ENCODE measurements around the gene DOK5.

The DOK5 gene

GRCh38 chr20:54557806-54558590 lies 82.6 kb downstream of the DOK5 start:
- Histone ChIP-seq H2AFZ (ENCODE audit: low read depth, low read length) (no peak overlapping the region), H3K79me2 (ENCODE audit: insufficient read depth, low read length) (no peaks in the 10 kb centered on the region), H3K27ac (ENCODE audit: low read length) (no peak overlapping the region), H3K27me3 (ENCODE audit: insufficient read depth, low read length, poor library complexity) (peaks cover 14% of the 10 kb centered on the region), H3K9ac (ENCODE audit: low read depth, low read length) (no peak overlapping the region), H3K36me3 (ENCODE audit: insufficient read depth, low read length) (no peaks in the 10 kb centered on the region), H4K20me1 (ENCODE audit: insufficient read depth, low read length) (no peaks in the 10 kb centered on the region), H3K4me1 (ENCODE audit: insufficient read depth, low read length) (no peaks in the 10 kb centered on the region), H3K9me3 (ENCODE audit: insufficient read depth, low read length, severe bottlenecking) (no peaks in the 10 kb centered on the region), H3K4me3 (ENCODE audit: low read depth in 1 of 2, low read length in 2 of 2) (no peak overlapping the region), H3K4me2 (ENCODE audit: insufficient read depth, low read length) (no peak overlapping the region)
- TF ChIP-seq CTCF (IDR thresholded peaks at IDR 0.05; ENCODE audit: borderline replicate concordance, extremely low read depth, low read length, poor library complexity, severe bottlenecking) (no peak), EZH2 (IDR thresholded peaks at IDR 0.05; ENCODE audit: borderline replicate concordance, low read depth, low read length, severe bottlenecking) (no peak)
- ATAC-seq (ENCODE audit: insufficient read depth, low read depth) (no peak), DNase-seq (no peak)

GRCh38 chr20:54559890-54560289 lies 84.5 kb downstream of the DOK5 start:
- peaks cover 14% of the 10 kb centered on the region for H3K27me3 ChIP-seq (ENCODE audit: insufficient read depth, low read length, poor library complexity)
- no peaks in the 10 kb centered on the region for H3K79me2 ChIP-seq (ENCODE audit: insufficient read depth, low read length)
- TF ChIP-seq EZH2 (IDR thresholded peaks at IDR 0.05; ENCODE audit: borderline replicate concordance, low read depth, low read length, severe bottlenecking) (no peak), CTCF (IDR thresholded peaks at IDR 0.05; ENCODE audit: borderline replicate concordance, extremely low read depth, low read length, poor library complexity, severe bottlenecking) (no peak)
- DNase-seq (no peak), ATAC-seq (ENCODE audit: insufficient read depth, low read depth) (no peak)
- H3K9me3 ChIP-seq (ENCODE audit: insufficient read depth, low read length, severe bottlenecking), result no peaks in the 10 kb centered on the region
- H2AFZ ChIP-seq (ENCODE audit: low read depth, low read length), result no peak overlapping the region
- no peaks in the 10 kb centered on the region for H3K36me3 ChIP-seq (ENCODE audit: insufficient read depth, low read length)
- H4K20me1 ChIP-seq (ENCODE audit: insufficient read depth, low read length), result no peaks in the 10 kb centered on the region
- no peak overlapping the region for H3K9ac ChIP-seq (ENCODE audit: low read depth, low read length)
- H3K27ac ChIP-seq (ENCODE audit: low read length), result no peak overlapping the region
- H3K4me2 ChIP-seq (ENCODE audit: insufficient read depth, low read length), result no peak overlapping the region
- H3K4me3 ChIP-seq (ENCODE audit: low read depth in 1 of 2, low read length in 2 of 2), result no peak overlapping the region
- H3K4me1 ChIP-seq (ENCODE audit: insufficient read depth, low read length), result no peaks in the 10 kb centered on the region

GRCh38 chr20:54560357-54560756 lies 85.0 kb downstream of the DOK5 start:
- ATAC-seq (ENCODE audit: insufficient read depth, low read depth), result no peak
- no peaks in the 10 kb centered on the region for H3K36me3 ChIP-seq (ENCODE audit: insufficient read depth, low read length)
- H3K4me2 ChIP-seq (ENCODE audit: insufficient read depth, low read length), result no peak overlapping the region
- no peak overlapping the region for H3K4me3 ChIP-seq (ENCODE audit: low read depth in 1 of 2, low read length in 2 of 2)
- no peaks in the 10 kb centered on the region for H3K4me1 ChIP-seq (ENCODE audit: insufficient read depth, low read length)
- peaks cover 14% of the 10 kb centered on the region for H3K27me3 ChIP-seq (ENCODE audit: insufficient read depth, low read length, poor library complexity)
- no peak overlapping the region for H2AFZ ChIP-seq (ENCODE audit: low read depth, low read length)
- no peak for DNase-seq
- H3K27ac ChIP-seq (ENCODE audit: low read length), result no peak overlapping the region
- no peaks in the 10 kb centered on the region for H3K9me3 ChIP-seq (ENCODE audit: insufficient read depth, low read length, severe bottlenecking)
- H4K20me1 ChIP-seq (ENCODE audit: insufficient read depth, low read length), result no peaks in the 10 kb centered on the region
- TF ChIP-seq CTCF (IDR thresholded peaks at IDR 0.05; ENCODE audit: borderline replicate concordance, extremely low read depth, low read length, poor library complexity, severe bottlenecking) (no peak), EZH2 (IDR thresholded peaks at IDR 0.05; ENCODE audit: borderline replicate concordance, low read depth, low read length, severe bottlenecking) (no peak)
- H3K79me2 ChIP-seq (ENCODE audit: insufficient read depth, low read length), result no peaks in the 10 kb centered on the region
- H3K9ac ChIP-seq (ENCODE audit: low read depth, low read length), result no peak overlapping the region
